Natural killer cell (primary cell): ENCODE results near the gene CFAP92. TPM values are rescaled to one million over a fixed set of nuclear protein-coding genes. Genes with fewer than 3 reads are reported as not detected.

Source experiments
- ATAC-seq, 3 donors: fragments of 150-1000 bp in 2 of 3; fragments of 200-7000 bp in 1 of 3; cut with Tn5 transposase; 1 replicate in 1 of 3; 2 replicates in 2 of 3; pipeline ENCODE4 v1.10.0; 2021; ENCODE audit warnings: mild to moderate bottlenecking in 2 of 3, moderate library complexity in 2 of 3
- DNase-seq, 2 donors: peaks; one replicate each; pipeline versions ENCODE4 v3.0.0 to v3.0.0-alpha.2; 2013 to 2021; ENCODE audit warnings: mixed read lengths in 1 of 2
- H3K27ac ChIP-seq: one replicate; pipeline ENCODE4 v1.5.1; 2013; ENCODE audit warnings: mild to moderate bottlenecking, low read length
- H3K27me3 ChIP-seq: one replicate; pipeline ENCODE4 v1.6.1; 2013; ENCODE audit warnings: low read length; ENCODE audit not compliant: control insufficient read depth, insufficient read depth
- H3K36me3 ChIP-seq: one replicate; pipeline ENCODE4 v1.6.1; 2013; ENCODE audit warnings: low read length; ENCODE audit not compliant: control insufficient read depth, insufficient read depth
- H3K4me1 ChIP-seq: one replicate; pipeline ENCODE4 v1.6.1; 2013; ENCODE audit warnings: low read length; ENCODE audit not compliant: control insufficient read depth, insufficient read depth
- H3K4me3 ChIP-seq: one replicate; pipeline ENCODE4 v1.5.1; 2013; ENCODE audit warnings: low read length
- H3K9me3 ChIP-seq: one replicate; pipeline ENCODE4 v1.6.1; 2013; ENCODE audit warnings: low read length; ENCODE audit not compliant: control insufficient read depth, insufficient read depth
- H3K27ac Mint-ChIP-seq, 2 donors: one replicate each; pipeline ENCODE4 v1.8.0; 2022; ENCODE audit warnings: mild to moderate bottlenecking in 2 of 2, mixed read lengths in 2 of 2, moderate library complexity in 1 of 2
- H3K27me3 Mint-ChIP-seq, 2 donors: one replicate each; pipeline ENCODE4 v1.8.0; 2022; ENCODE audit warnings: low read depth in 2 of 2, mixed read lengths in 2 of 2
- H3K36me3 Mint-ChIP-seq: one replicate; pipeline ENCODE4 v1.8.0; 2022; ENCODE audit warnings: mixed read lengths
- H3K4me1 Mint-ChIP-seq, 2 donors: one replicate each; pipeline ENCODE4 v1.8.0; 2022; ENCODE audit warnings: mixed read lengths in 2 of 2
- H3K4me3 Mint-ChIP-seq: one replicate; pipeline ENCODE4 v1.8.0; 2022; ENCODE audit warnings: mild to moderate bottlenecking, moderate library complexity, mixed read lengths
- H3K9me3 Mint-ChIP-seq, 2 donors: one replicate each; pipeline ENCODE4 v1.8.0; 2022; ENCODE audit warnings: mixed read lengths in 2 of 2
- CTCF ChIP-seq: fragments of 200-600 bp; IDR thresholded peaks from one replicate; pipeline ENCODE4 v1.8.0; 2022; ENCODE audit warnings: antibody characterized with exemption
- WGBS: methylation state at CpG from one replicate; pipeline ENCODE4 v1.1.7; 2013; ENCODE audit warnings: missing lambda C conversion rate; ENCODE audit not compliant: insufficient coverage; 5-methylcytosine and 5-hydroxymethylcytosine counted together
- intact Hi-C: fragments of 100-400 bp; cut with micrococcal nuclease; formaldehyde crosslinking; loops from one replicate; pipeline ENCODE4 v1.14.2; 2022
- total RNA-seq, 4 donors: library from RNA; stranded (reverse); fragments of 120-200 nt in 1 of 4; gene quantifications; one replicate each; pipeline versions ENCODE4 v1.2.3 to v1.2.4, GENCODE V29; 2013 to 2022

The CFAP92 gene
- total RNA-seq, 3 donors from 2014 or later (not counting 1 experiment from before 2014, with no cell fraction given): 0.26 to 0.43 (median 0.41) TPM

- no peaks in the 10 kb centered on the region for H3K9me3 ChIP-seq
- Mint-ChIP-seq H3K4me1 (peaks cover 39 to 49% of the 10 kb centered on the region in 2 donors), H3K27ac (peak overlapping the region; percentile 92 to 93), H3K4me3 (no peak overlapping the region), H3K36me3 (no peaks in the 10 kb centered on the region), H3K9me3 (no peaks in the 10 kb centered on the region), H3K27me3 (no peaks in the 10 kb centered on the region)
- no peaks in the 10 kb centered on the region for H3K27me3 ChIP-seq
- ATAC-seq (no peak), DNase-seq (no peak)
- intact Hi-C loops: no loop called here
- TF ChIP-seq CTCF: no peak
- H3K4me3 ChIP-seq: no peak overlapping the region
- peak overlapping the region; percentile 86 for H3K27ac ChIP-seq
- no peaks in the 10 kb centered on the region for H3K36me3 ChIP-seq
- peaks cover 38% of the 10 kb centered on the region for H3K4me1 ChIP-seq
- WGBS: 96% methylated on average over 13 of the region's 13 CpGs
Observed at GRCh38 chr3:129014148-129014547, 20.3 kb upstream of the CFAP92 start.

- Mint-ChIP-seq H3K27ac (peak overlapping the region; percentile 92 to 93), H3K36me3 (no peaks in the 10 kb centered on the region), H3K4me1 (peaks cover 32 to 47% of the 10 kb centered on the region in 2 donors), H3K27me3 (no peaks in the 10 kb centered on the region), H3K4me3 (no peak overlapping the region), H3K9me3 (no peaks in the 10 kb centered on the region)
- no peak overlapping the region for H3K27ac ChIP-seq
- 93% methylated on average over 3 of the region's 3 CpGs for WGBS
- DNase-seq: no peak
- intact Hi-C loops: no loop called here
- TF ChIP-seq CTCF: no peak
- H3K9me3 ChIP-seq: no peaks in the 10 kb centered on the region
- no peaks in the 10 kb centered on the region for H3K36me3 ChIP-seq
- no peak overlapping the region for H3K4me3 ChIP-seq
- H3K27me3 ChIP-seq: no peaks in the 10 kb centered on the region
- ATAC-seq: no peak
- H3K4me1 ChIP-seq: peaks cover 38% of the 10 kb centered on the region
Observed at GRCh38 chr3:129013491-129013891, 19.6 kb upstream of the CFAP92 start.

- no peak for TF ChIP-seq CTCF
- peaks cover 11 to 27% of the 10 kb centered on the region in 2 donors for H3K4me1 Mint-ChIP-seq
- H3K27me3 Mint-ChIP-seq: no peaks in the 10 kb centered on the region
- Histone ChIP-seq H3K27me3 (no peaks in the 10 kb centered on the region), H3K4me1 (peaks cover 13% of the 10 kb centered on the region), H3K36me3 (no peaks in the 10 kb centered on the region), H3K9me3 (no peaks in the 10 kb centered on the region), H3K27ac (no peak overlapping the region), H3K4me3 (no peak overlapping the region)
- DNase-seq: no peak
- no peak for ATAC-seq
- intact Hi-C loops: no loop called here
- H3K4me3 Mint-ChIP-seq: no peak overlapping the region
- H3K9me3 Mint-ChIP-seq: no peaks in the 10 kb centered on the region
- no peak overlapping the region for H3K27ac Mint-ChIP-seq
- WGBS: 86% methylated on average over 7 of the region's 9 CpGs
- H3K36me3 Mint-ChIP-seq: no peaks in the 10 kb centered on the region
Observed at GRCh38 chr3:129010310-129010956, 16.6 kb upstream of the CFAP92 start.

GRCh38 chr3:129009266-129009665 is 15.4 kb upstream of the CFAP92 start:
- Mint-ChIP-seq H3K9me3 (no peaks in the 10 kb centered on the region), H3K4me1 (peaks cover 11 to 26% of the 10 kb centered on the region in 2 donors), H3K36me3 (no peaks in the 10 kb centered on the region), H3K4me3 (no peak overlapping the region), H3K27me3 (peaks cover 0 to 7% of the 10 kb centered on the region in 2 donors), H3K27ac (no peak overlapping the region)
- no peaks in the 10 kb centered on the region for H3K36me3 ChIP-seq
- WGBS: 91% methylated on average over 2 of the region's 2 CpGs
- intact Hi-C loops: no loop called here
- ATAC-seq (no peak), DNase-seq (no peak)
- no peak overlapping the region for H3K4me3 ChIP-seq
- TF ChIP-seq CTCF: no peak
- H3K4me1 ChIP-seq: peaks cover 7% of the 10 kb centered on the region
- no peaks in the 10 kb centered on the region for H3K27me3 ChIP-seq
- no peak overlapping the region for H3K27ac ChIP-seq
- no peaks in the 10 kb centered on the region for H3K9me3 ChIP-seq
